ENCODE results near the gene MKS1.

GRCh38 chr17:58268326-58268725 lies 49.3 kb upstream of the MKS1 start:
- no peak for TF ChIP-seq CTCF (IDR thresholded peaks at IDR 0.05; ENCODE audit: low read length)
- TF ChIP-seq EZH2 (IDR thresholded peaks at IDR 0.05; ENCODE audit: borderline replicate concordance, low read length): no peak
